Endothelial cell of umbilical vein (primary cell): ENCODE results near the gene ZNF385B. TPM values are rescaled to one million over a fixed set of nuclear protein-coding genes. Genes with fewer than 3 reads are reported as not detected.

Experiments used
- BruUV-seq: library from RNA; stranded (reverse); fragments of 400-500 nt; replicated peaks from 2 replicates; lab custom pipeline; 2021; lab: Mats Ljungman, UMichigan
- CTCF ChIA-PET: fragments of 300-600, 350-600 bp; sonication (Branson Sonifier 250); formaldehyde crosslinking; loops from one replicate; lab custom pipeline; 2021; ENCODE audit warnings: antibody characterized with exemption, inconsistent platforms; lab: Charles Lee
- POLR2A ChIA-PET: fragments of 300-600, 350-600 bp; sonication (Branson Sonifier 250); formaldehyde crosslinking; loops from one replicate; lab custom pipeline; 2021; ENCODE audit warnings: antibody characterized with exemption, inconsistent platforms; lab: Charles Lee
- DNase-seq: peaks from one replicate; pipeline ENCODE4 v3.0.0-alpha.2; 2011; ENCODE audit warnings: low read depth, low spot score
- FAIRE-seq: peaks from 2 replicates; lab custom pipeline; 2011; peaks lifted over from hg19 to GRCh38; lab: Jason Lieb, UNC
- H2AFZ ChIP-seq: 2 replicates; pipeline ENCODE4 v1.6.0; 2012; ENCODE audit warnings: low read depth, low read length, control low read depth, inconsistent platforms
- H3K27ac ChIP-seq: 2 replicates; pipeline ENCODE4 v1.5.1; 2011; ENCODE audit warnings: low read depth, mild to moderate bottlenecking, control low read depth, low read length, moderate library complexity; ENCODE audit not compliant: insufficient read depth
- H3K27me3 ChIP-seq, 2 experiments: 2 replicates each; pipeline versions ENCODE4 v1.6.0 to v1.6.1; 2011; ENCODE audit warnings: low read length in 2 of 2, mixed read lengths in 1 of 2; ENCODE audit not compliant: control insufficient read depth in 2 of 2, insufficient read depth in 2 of 2
- H3K36me3 ChIP-seq, 2 experiments: 2 replicates in 1 of 2; 3 replicates in 1 of 2; pipeline ENCODE4 v1.5.1; 2011; ENCODE audit warnings: low read length in 2 of 2, mild to moderate bottlenecking in 1 of 2, moderate library complexity in 1 of 2; ENCODE audit not compliant: control insufficient read depth in 2 of 2, insufficient read depth in 2 of 2; ENCODE audit errors: extremely low read depth in 1 of 2
- H3K4me1 ChIP-seq: 3 replicates; pipeline ENCODE4 v1.5.1; 2011; ENCODE audit warnings: mild to moderate bottlenecking, low read length; ENCODE audit not compliant: control insufficient read depth, insufficient read depth; ENCODE audit errors: extremely low read depth
- H3K4me2 ChIP-seq: 2 replicates; pipeline ENCODE4 v1.6.1; 2011; ENCODE audit warnings: low read length, control low read depth, mixed read lengths; ENCODE audit not compliant: insufficient read depth
- H3K4me3 ChIP-seq, 3 experiments: fragments of 200-600 bp in 1 of 3; sonication (generic), shearing (Covaris generic) in 1 of 3; replicated peaks in 1 of 3; 2 replicates each; pipeline ENCODE4 v1.5.1; 2011 to 2016; ENCODE audit warnings: control low read depth in 3 of 3, low read length in 3 of 3, mild to moderate bottlenecking in 2 of 3, inconsistent platforms in 1 of 3, low read depth in 1 of 3, moderate library complexity in 1 of 3; ENCODE audit not compliant: insufficient read depth in 1 of 3
- H3K79me2 ChIP-seq: 2 replicates; pipeline ENCODE4 v1.6.0; 2012; ENCODE audit warnings: low read length, inconsistent platforms; ENCODE audit not compliant: control insufficient read depth, insufficient read depth
- H3K9ac ChIP-seq: replicated peaks from 2 replicates; pipeline ENCODE3; 2011; ENCODE audit warnings: low read length, control low read depth; ENCODE audit not compliant: insufficient read depth; ENCODE audit errors: extremely low read depth
- H3K9me1 ChIP-seq: replicated peaks from 3 replicates; pipeline ENCODE4 v1.6.0; 2011; ENCODE audit warnings: mild to moderate bottlenecking, low read length; ENCODE audit not compliant: control insufficient read depth, insufficient read depth; ENCODE audit errors: extremely low read depth
- H3K9me3 ChIP-seq: replicated peaks from 2 replicates; pipeline ENCODE4 v1.5.1; 2012; ENCODE audit warnings: low read length, inconsistent platforms; ENCODE audit not compliant: control insufficient read depth, insufficient read depth
- H4K20me1 ChIP-seq: replicated peaks from 2 replicates; pipeline ENCODE3; 2011; ENCODE audit warnings: mild to moderate bottlenecking, low read length; ENCODE audit not compliant: control insufficient read depth, insufficient read depth; ENCODE audit errors: extremely low read depth
- EZH2 ChIP-seq: IDR thresholded peaks from 2 replicates; pipeline ENCODE4 v1.6.1; 2012; ENCODE audit warnings: borderline replicate concordance, low read depth, mild to moderate bottlenecking, moderate library complexity, low read length, inconsistent platforms; ENCODE audit not compliant: severe bottlenecking
- FOS ChIP-seq: IDR thresholded peaks from 2 replicates; pipeline ENCODE4 v1.6.1; 2011; ENCODE audit warnings: mild to moderate bottlenecking, low read length, moderate library complexity, borderline replicate concordance; ENCODE audit not compliant: insufficient read depth
- GATA2 ChIP-seq: IDR thresholded peaks from 2 replicates; pipeline ENCODE4 v1.7.0; 2011; ENCODE audit warnings: low read depth, mild to moderate bottlenecking, moderate library complexity, mixed read lengths, low read length; ENCODE audit not compliant: insufficient read length, insufficient read depth
- JUN ChIP-seq: IDR thresholded peaks from 2 replicates; pipeline ENCODE4 v1.6.1; 2011; ENCODE audit warnings: borderline replicate concordance, low read depth; ENCODE audit not compliant: insufficient read length, insufficient read depth
- MYC ChIP-seq: IDR thresholded peaks from one replicate; pipeline ENCODE4 v1.6.1; 2011; ENCODE audit warnings: mild to moderate bottlenecking, low read depth, low read length
- POLR2A ChIP-seq: IDR thresholded peaks from 2 replicates; pipeline ENCODE4 v1.6.1; 2012; ENCODE audit warnings: low read depth, mild to moderate bottlenecking, control low read depth, low read length
- POLR2AphosphoS5 ChIP-seq: IDR thresholded peaks from 2 replicates; pipeline ENCODE4 v1.6.1; 2012; ENCODE audit warnings: low read depth, mild to moderate bottlenecking, control low read depth, low read length, moderate library complexity; ENCODE audit not compliant: insufficient read depth
- dilution Hi-C: fragments of 300-500 bp; cut with MboI; formaldehyde crosslinking; loops from one replicate; pipeline ENCODE4 v1.15.0; 2019; ENCODE audit warnings: low sequenced_read_pairs; ENCODE audit not compliant: extremely low pct_ligation_motif_present
- intact Hi-C: fragments of 100-400 bp; cut with micrococcal nuclease; formaldehyde crosslinking; loops from one replicate; pipeline ENCODE4 v1.10.0; 2022
- polyA plus RNA-seq, 4 experiments: library from polyadenylated mRNA; depleted of rRNA in 3 of 4; stranded (reverse) in 3 of 4; unstranded in 1 of 4; fragments of >200 nt; gene quantifications; 2 replicates each; pipeline versions ENCODE4 v1.2.1 to v1.2.3, GENCODE V29; 2011 to 2012; ENCODE audit warnings: missing spikeins in 1 of 4
- total RNA-seq: library from RNA; stranded (reverse); gene quantifications from 2 replicates; pipeline ENCODE4 v1.2.3, GENCODE V29; 2021
- TF ChIP-seq, protein P1 (sequence below), 2 donors: IDR thresholded peaks; 1 replicate in 1 of 2; 2 replicates in 1 of 2; pipeline ENCODE4 v1.5.1; 2011; ENCODE audit warnings: low read length in 2 of 2, mild to moderate bottlenecking in 2 of 2, moderate library complexity in 2 of 2, control low read depth in 1 of 2, inconsistent platforms in 1 of 2, low read depth in 1 of 2; ENCODE audit not compliant: insufficient read depth in 1 of 2; ENCODE audit errors: extremely low read depth in 1 of 2
- TF ChIP-seq, protein P2 (sequence below): IDR thresholded peaks from 2 replicates; pipeline ENCODE4 v1.6.1; 2011; ENCODE audit not compliant: insufficient read depth, insufficient read length

The ZNF385B gene
- total and polyA plus RNA-seq, 2 donors (not counting 3 experiments of a cell fraction or from before 2014, with no cell fraction given), result not detected

DNA sequence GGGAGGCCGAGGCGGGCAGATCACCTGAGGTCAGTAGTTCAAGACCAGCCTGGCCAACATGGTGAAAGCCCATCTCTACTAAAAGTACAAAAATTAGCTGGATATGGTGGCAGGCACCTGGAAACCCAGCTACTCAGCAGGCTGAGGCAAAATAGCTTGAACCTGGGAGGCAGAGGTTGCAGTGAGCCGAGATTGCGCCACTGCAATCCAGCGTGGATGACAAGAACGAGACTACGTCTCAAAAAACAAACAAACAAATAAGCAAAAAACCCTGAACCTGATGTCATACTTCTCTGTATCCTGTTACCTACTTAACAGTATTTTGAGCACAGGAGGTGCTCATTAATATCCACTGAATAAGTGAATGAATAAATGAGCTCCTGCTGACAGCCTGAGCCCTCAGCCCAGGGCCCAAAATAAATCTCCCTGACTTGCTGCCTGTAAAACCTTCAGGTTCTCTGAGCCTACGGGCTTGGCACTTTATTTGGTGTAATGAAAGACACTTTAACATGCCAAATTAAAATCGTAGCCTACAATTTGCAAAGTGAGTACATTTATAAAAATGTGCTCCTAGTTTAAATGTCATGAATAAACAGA is 215.1 kb downstream of the ZNF385B start:
- FAIRE-seq, result no peak
- no TSS peak for BruUV-seq
- H3K4me2 ChIP-seq, result no peak overlapping the region
- no peaks in the 10 kb centered on the region for H3K36me3 ChIP-seq
- H3K27me3 ChIP-seq, result no peaks in the 10 kb centered on the region
- ChIA-PET POLR2A (no interaction called here), CTCF (no interaction called here)
- no peaks in the 10 kb centered on the region for H3K79me2 ChIP-seq
- no peak overlapping the region for H3K4me3 ChIP-seq
- intact Hi-C loops (no loop called here), dilution Hi-C loops (no loop called here)
- H3K9me3 ChIP-seq, result no peaks in the 10 kb centered on the region
- H3K27ac ChIP-seq, result no peak overlapping the region
- no peaks in the 10 kb centered on the region for H4K20me1 ChIP-seq
- DNase-seq, result no peak
- TF ChIP-seq, protein P1, sequence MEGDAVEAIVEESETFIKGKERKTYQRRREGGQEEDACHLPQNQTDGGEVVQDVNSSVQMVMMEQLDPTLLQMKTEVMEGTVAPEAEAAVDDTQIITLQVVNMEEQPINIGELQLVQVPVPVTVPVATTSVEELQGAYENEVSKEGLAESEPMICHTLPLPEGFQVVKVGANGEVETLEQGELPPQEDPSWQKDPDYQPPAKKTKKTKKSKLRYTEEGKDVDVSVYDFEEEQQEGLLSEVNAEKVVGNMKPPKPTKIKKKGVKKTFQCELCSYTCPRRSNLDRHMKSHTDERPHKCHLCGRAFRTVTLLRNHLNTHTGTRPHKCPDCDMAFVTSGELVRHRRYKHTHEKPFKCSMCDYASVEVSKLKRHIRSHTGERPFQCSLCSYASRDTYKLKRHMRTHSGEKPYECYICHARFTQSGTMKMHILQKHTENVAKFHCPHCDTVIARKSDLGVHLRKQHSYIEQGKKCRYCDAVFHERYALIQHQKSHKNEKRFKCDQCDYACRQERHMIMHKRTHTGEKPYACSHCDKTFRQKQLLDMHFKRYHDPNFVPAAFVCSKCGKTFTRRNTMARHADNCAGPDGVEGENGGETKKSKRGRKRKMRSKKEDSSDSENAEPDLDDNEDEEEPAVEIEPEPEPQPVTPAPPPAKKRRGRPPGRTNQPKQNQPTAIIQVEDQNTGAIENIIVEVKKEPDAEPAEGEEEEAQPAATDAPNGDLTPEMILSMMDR (IDR thresholded peaks at IDR 0.05; ENCODE audit: extremely low read depth in 1 of 2, insufficient read depth in 1 of 2, low read depth in 1 of 2, low read length in 2 of 2), result no peak
- TF ChIP-seq POLR2A, result no peak
- TF ChIP-seq FOS, result no peak
- no peak for TF ChIP-seq EZH2
- TF ChIP-seq POLR2AphosphoS5, result no peak
- no peak for TF ChIP-seq JUN
- TF ChIP-seq GATA2, result no peak
- TF ChIP-seq, protein P2, sequence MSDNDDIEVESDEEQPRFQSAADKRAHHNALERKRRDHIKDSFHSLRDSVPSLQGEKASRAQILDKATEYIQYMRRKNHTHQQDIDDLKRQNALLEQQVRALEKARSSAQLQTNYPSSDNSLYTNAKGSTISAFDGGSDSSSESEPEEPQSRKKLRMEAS, result no peak
- TF ChIP-seq MYC, result no peak
- no peaks in the 10 kb centered on the region for H3K9me1 ChIP-seq
- H3K9ac ChIP-seq, result no peak overlapping the region
- no peak overlapping the region for H2AFZ ChIP-seq
- no peaks in the 10 kb centered on the region for H3K4me1 ChIP-seq
